HG03280 (cell line): ENCODE data around the gene DOK1.

Experiments
- ATAC-seq: cut with Tn5 transposase; IDR thresholded peaks from one replicate; pipeline ENCODE4 v1.9.1; 2021; ENCODE audit warnings: mild to moderate bottlenecking, moderate library complexity; ENCODE audit not compliant: unreplicated experiment

Gene DOK1

GRCh38 chr2:74525717-74526648 is 28.5 kb upstream of the DOK1 start, which contains the start of gene DQX1:
DQX1 (minus strand) TSS chr2:74526231; CDS start chr2:74525729, 502 bp downstream.
- ATAC-seq = no peak

- no peak for ATAC-seq
Measured at GRCh38 chr2:74526649-74527230, 27.8 kb upstream of the DOK1 start.

GRCh38 chr2:74527741-74528140 is 26.8 kb upstream of the DOK1 start:
- ATAC-seq = no peak

- peak; percentile 3 for ATAC-seq
Measured at GRCh38 chr2:74528600-74529356, 25.7 kb upstream of the DOK1 start.

GRCh38 chr2:74529357-74530238 is 24.9 kb upstream of the DOK1 start, which contains the start of the genes AUP1 and HTRA2:
AUP1 (minus strand) TSS chr2:74529706; CDS start chr2:74529629, 77 bp downstream.
HTRA2 (plus strand) TSS chr2:74529933; CDS start chr2:74530007, 74 bp downstream.
- ATAC-seq = peak; percentile 79

- ATAC-seq = peak; percentile 27
Measured at GRCh38 chr2:74530239-74531187, 24.0 kb upstream of the DOK1 start.

- ATAC-seq = no peak
Measured at GRCh38 chr2:74531666-74532065, 22.9 kb upstream of the DOK1 start.

- ATAC-seq = no peak
Measured at GRCh38 chr2:74532222-74532621, 22.3 kb upstream of the DOK1 start.

GRCh38 chr2:74533464-74533863 is 21.1 kb upstream of the DOK1 start:
- ATAC-seq = no peak

GRCh38 chr2:74534411-74534810 is 20.1 kb upstream of the DOK1 start:
- ATAC-seq = no peak

GRCh38 chr2:74535440-74535965 is 19.0 kb upstream of the DOK1 start:
- no peak for ATAC-seq

GRCh38 chr2:74536166-74536950 is 18.2 kb upstream of the DOK1 start:
- no peak for ATAC-seq

- ATAC-seq = no peak
Measured at GRCh38 chr2:74537140-74537539, 17.4 kb upstream of the DOK1 start.

GRCh38 chr2:74538881-74539339 is 15.6 kb upstream of the DOK1 start:
- no peak for ATAC-seq

GRCh38 chr2:74540291-74540690 is 14.2 kb upstream of the DOK1 start:
- ATAC-seq = no peak

- no peak for ATAC-seq
Measured at GRCh38 chr2:74542978-74543377, 11.5 kb upstream of the DOK1 start.

GRCh38 chr2:74544634-74545033 is 9.9 kb upstream of the DOK1 start:
- ATAC-seq = no peak

- no peak for ATAC-seq
Measured at GRCh38 chr2:74546004-74546403, 8.5 kb upstream of the DOK1 start.
